Measurements from ENCODE around the gene DENND11. TPM values are rescaled to one million over a fixed set of nuclear protein-coding genes. Genes with fewer than 3 reads are reported as not detected.

DENND11 gene
- total and polyA plus RNA-seq, 9 of the 15 experiments (the other 6 are each of a cell fraction or from before 2014, with no cell fraction given) = 0.07 to 1.1 (median 0.36) TPM

- intact Hi-C loops (cut with micrococcal nuclease) = loop anchor here (1.0 to 5.0 kb wide), 2 partner anchors 84 to 186 kb away; partner anchors contain the start of gene AGK
- in situ Hi-C loops (cut with MboI) = no loop called here
- TF ChIP-seq MGA (IDR thresholded peaks at IDR 0.05) = no peak
- TF ChIP-seq ZNF134 (CRISPR knock-in tag; conservative IDR thresholded peaks at IDR 0.05) = 0 out of 2 replicates have a peak, but pooled peaks have one; percentile 4
- TF ChIP-seq PHB (CRISPR knock-in tag; IDR thresholded peaks at IDR 0.05) = no peak
- no peak for TF ChIP-seq MBD2 (IDR thresholded peaks at IDR 0.05; ENCODE audit: borderline replicate concordance, low read depth)
- TF ChIP-seq TAF1 (IDR thresholded peaks at IDR 0.05; ENCODE audit: control insufficient read depth, extremely low read depth, insufficient read depth, low read length, severe bottlenecking) = no peak
- no peak for TF ChIP-seq CBFA2T2 (conservative IDR thresholded peaks at IDR 0.05)
- TF ChIP-seq NUFIP1 (IDR thresholded peaks at IDR 0.05; ENCODE audit: partially characterized antibody) = no peak
- TF ChIP-seq GABPA (tag; conservative IDR thresholded peaks at IDR 0.05; ENCODE audit: low read depth) = peak; percentile 56; the same call in 1 of the 2 replicates
- no peak for TF ChIP-seq FOS (IDR thresholded peaks at IDR 0.05; ENCODE audit: extremely low read depth, insufficient read length)
- no peak for TF ChIP-seq MCM2 (IDR thresholded peaks at IDR 0.05; ENCODE audit: low read depth)
- no peak for TF ChIP-seq ZBTB26 (CRISPR knock-in tag; IDR thresholded peaks at IDR 0.05)
These were observed 36.6 kb upstream of the DENND11 start for GRCh38 chr7:141738592-141739013.

More at GRCh38 chr7:141738592-141739013, 36.6 kb upstream of the DENND11 start:
- FAIRE-seq (no peak), ATAC-seq (peak; percentile 79), DNase-seq (ENCODE audit: extremely low read depth in 1 of 4, low spot score in 3 of 4) (no peak)
- Histone ChIP-seq H2AFZ (ENCODE audit: low read depth, low read length) (peak overlapping the region; percentile 96), H3K9me3 (replicated peaks; ENCODE audit: control insufficient read depth, insufficient read depth, low read depth, low read length) (no peaks in the 10 kb centered on the region), H3K4me3 (peak overlapping the region; percentile 65), H3K9ac (ENCODE audit: insufficient read depth in 1 of 2, low read depth in 2 of 2, low read length in 2 of 2) (peak overlapping the region; percentile 84 to 92), H3K36me3 (ENCODE audit: control insufficient read depth, insufficient read depth, low read length) (peaks cover 44% of the 10 kb centered on the region), H3K4me1 (replicated peaks in 1 of 2; ENCODE audit: control insufficient read depth in 2 of 2, insufficient read depth in 2 of 2, low read length in 2 of 2) (peaks cover 5 to 12% of the 10 kb centered on the region in 2 experiments; a peak in 4 of 5 replicates), H3K9me1 (ENCODE audit: control insufficient read depth, insufficient read depth, low read length) (no peaks in the 10 kb centered on the region), H3K79me2 (ENCODE audit: control insufficient read depth, insufficient read depth, low read length) (peaks cover 41% of the 10 kb centered on the region), H3K27me3 (ENCODE audit: control insufficient read depth in 2 of 2, insufficient read depth in 2 of 2, low read length in 2 of 2) (no peaks in the 10 kb centered on the region), H3K27ac (ENCODE audit: extremely low read depth, low read depth, low read length) (peak overlapping the region; percentile 89), H4K20me1 (replicated peaks; ENCODE audit: control insufficient read depth, insufficient read depth, low read length) (no peaks in the 10 kb centered on the region), H3K4me2 (ENCODE audit: insufficient read depth, low read length) (peak overlapping the region; percentile 98)
- TSS peak; percentile 72 for BruUV-seq (replicated peaks)
- ChIA-PET CTCF (ENCODE audit: low intra/inter-chr PET ratio) (interaction anchor here (0.7 kb wide), 1 partner anchor 84 kb away, joined by 7 read pairs; no protein-coding TSS in a partner anchor), POLR2A (interaction anchor here (1.1 to 3.0 kb wide), 4 partner anchors 11 to 143 kb away, joined by 3 to 30 read pairs (median 4); partner anchors contain the start of gene DENND11)
- WGBS (ENCODE audit: insufficient coverage, low coverage, missing lambda C conversion rate) = 0% methylated on average over 6 of the region's 6 CpGs
